NCI-H345 (cell line): Measurements from ENCODE around the gene MYL9.
"Not testable (repeated sequence)": the region's sequence is repeated elsewhere in the genome, so short reads cannot be mapped to it uniquely, and the experiment has no call there.

Experiments used
- DNase-seq: peaks from one replicate; lab custom pipeline; 2025; lab: John Stamatoyannopoulos, UW

Gene MYL9

DNA sequence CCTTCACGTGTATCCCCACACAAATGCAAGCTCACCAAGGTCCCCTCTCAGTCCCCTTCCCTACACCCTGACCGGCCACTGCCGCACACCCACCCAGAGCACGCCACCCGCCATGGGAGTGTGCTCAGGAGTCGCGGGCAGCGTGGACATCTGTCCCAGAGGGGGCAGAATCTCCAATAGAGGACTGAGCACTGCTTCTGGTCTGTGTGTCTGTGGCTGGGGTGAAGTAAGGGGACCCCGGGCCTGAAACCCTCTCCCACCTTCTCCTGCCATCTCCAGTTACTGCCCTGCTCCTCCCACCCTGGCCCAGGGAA, 8.3 kb downstream of the MYL9 start:
- DNase-seq = no peak

DNA sequence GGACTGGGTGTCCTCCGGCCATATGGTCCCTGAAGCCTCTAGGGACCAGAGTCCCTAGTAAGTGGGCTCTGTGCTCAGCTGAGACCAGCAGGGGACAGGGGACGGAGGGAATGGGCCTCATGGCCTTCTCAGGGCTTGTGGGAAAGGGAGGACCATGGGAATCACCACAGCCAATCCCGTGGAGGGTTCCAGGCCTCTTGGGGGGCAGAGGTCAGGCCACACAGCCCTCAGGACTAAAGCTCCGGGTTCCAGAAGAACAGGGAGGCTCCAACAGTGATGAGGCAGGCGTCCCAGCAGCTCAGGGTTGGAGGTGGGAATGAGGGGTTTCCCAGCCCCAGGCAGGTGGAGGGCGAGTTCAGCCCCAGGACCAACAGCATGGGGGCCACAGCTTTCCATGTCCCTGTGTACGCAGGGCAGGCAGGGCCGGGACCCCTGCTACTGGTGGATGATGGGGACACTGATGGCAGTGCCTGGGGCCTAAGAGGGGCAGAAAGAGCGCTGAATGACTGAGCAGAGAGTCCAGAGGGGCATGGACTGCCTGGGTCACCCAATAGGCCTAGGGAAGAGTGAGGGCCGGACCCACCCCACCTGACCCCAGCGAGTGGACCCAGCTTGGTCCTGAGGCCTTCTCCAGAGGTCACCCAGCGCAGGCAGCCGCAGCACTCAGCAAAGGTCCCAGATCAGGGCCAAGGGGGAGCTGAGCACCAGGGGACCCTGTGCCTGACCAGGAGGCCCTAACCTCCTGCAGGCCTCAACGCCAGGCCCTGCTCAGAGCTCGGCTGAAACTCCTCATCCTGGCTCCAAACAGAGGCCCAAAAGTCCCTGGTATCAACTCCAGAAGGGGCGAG, 8.8 kb downstream of the MYL9 start:
- DNase-seq = no peak

DNA sequence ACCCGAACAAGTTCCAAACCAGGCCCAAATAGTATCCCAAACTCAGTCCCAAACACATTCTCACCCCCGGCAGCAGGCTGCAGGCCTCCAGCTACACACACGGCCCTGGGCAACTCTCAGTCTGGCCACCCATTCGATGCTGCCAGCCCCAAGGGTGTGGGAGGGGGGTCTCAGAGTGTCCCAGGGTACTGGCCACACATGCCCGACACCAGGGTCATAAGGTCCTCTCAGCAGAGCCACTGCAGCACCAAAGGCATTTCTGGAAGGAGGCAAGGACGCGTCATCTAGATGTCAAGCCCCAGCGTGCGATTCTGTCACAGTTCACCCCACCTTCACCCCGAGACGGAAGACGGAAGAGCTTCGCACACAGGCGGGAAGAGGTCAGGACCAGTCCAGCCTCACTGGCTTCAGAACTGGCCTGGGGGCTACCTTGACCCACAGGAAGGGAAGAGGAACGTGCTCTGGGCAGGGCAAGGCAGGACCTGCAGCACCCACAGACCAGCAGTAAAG, 9.5 kb downstream of the MYL9 start:
- DNase-seq = no peak

- no peak for DNase-seq
Measured at GRCh38 chr20:36555248-36555647, 13.9 kb downstream of the MYL9 start.

- no peak for DNase-seq
Measured at GRCh38 chr20:36562724-36563123, 21.4 kb downstream of the MYL9 start.

GRCh38 chr20:36563374-36563773, 22.1 kb downstream of the MYL9 start:
- no peak for DNase-seq

- DNase-seq = not testable (repeated sequence)
Measured at GRCh38 chr20:36564078-36564725, 22.9 kb downstream of the MYL9 start.

DNA sequence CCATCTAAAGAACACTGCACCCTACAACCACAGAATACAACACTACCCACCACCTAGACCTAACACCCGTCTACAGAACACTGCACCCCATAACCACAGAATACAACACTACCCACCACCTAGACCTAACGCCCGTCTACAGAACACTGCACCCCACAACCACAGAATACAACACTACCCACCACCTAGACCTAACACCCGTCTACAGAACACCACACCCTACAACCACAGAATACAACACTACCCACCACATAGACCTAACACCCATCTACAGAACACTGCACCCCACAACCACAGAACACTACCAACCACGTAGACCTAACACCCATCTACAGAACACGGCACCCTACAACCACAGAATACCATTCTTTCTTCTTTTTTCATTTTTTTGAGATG, 23.4 kb downstream of the MYL9 start:
- DNase-seq = not testable (repeated sequence)

GRCh38 chr20:36565520-36565919, 24.2 kb downstream of the MYL9 start:
- no peak for DNase-seq

- DNase-seq = no peak
Measured at GRCh38 chr20:36569847-36570429, 28.6 kb downstream of the MYL9 start.

- no peak for DNase-seq
Measured at GRCh38 chr20:36571564-36572504, 30.5 kb downstream of the MYL9 start.

- no peak for DNase-seq
Measured at GRCh38 chr20:36572701-36573102, 31.4 kb downstream of the MYL9 start.

GRCh38 chr20:36573103-36573797, 31.9 kb downstream of the MYL9 start, which contains the start of gene TGIF2:
TSS of gene TGIF2 (plus strand) at chr20:36573597. CDS start at chr20:36578775, 5,178 bp downstream.
- DNase-seq = peak; percentile 33

DNA sequence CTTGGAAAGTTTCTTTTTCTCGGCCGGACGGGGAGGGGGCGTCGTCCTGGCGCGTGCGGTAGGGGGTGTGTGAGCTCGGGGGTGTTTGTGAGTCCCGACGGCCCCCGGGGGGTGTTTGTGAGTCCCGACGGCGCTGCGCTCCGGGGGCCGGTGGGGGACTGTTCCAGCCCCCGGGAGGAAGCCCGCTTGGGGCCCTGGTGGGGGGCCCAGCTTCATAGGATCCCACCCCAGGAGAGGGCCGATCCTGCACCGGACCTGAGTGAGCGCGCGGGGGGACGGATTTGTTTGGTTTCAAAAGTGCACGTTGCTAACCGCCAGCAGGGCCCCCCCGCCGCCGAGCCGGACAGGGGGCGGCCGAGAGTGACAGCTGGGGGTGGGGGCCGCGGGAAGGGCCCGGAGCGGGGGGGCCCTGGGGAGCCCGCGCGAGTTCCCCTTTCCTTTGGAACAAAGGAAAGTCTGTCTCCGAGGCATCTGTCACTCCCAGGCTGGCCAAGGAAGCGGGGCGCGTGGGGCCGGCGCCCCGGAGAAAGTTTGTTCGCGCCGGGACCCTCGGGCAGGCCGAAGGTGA, 32.6 kb downstream of the MYL9 start:
- DNase-seq = no peak

DNA sequence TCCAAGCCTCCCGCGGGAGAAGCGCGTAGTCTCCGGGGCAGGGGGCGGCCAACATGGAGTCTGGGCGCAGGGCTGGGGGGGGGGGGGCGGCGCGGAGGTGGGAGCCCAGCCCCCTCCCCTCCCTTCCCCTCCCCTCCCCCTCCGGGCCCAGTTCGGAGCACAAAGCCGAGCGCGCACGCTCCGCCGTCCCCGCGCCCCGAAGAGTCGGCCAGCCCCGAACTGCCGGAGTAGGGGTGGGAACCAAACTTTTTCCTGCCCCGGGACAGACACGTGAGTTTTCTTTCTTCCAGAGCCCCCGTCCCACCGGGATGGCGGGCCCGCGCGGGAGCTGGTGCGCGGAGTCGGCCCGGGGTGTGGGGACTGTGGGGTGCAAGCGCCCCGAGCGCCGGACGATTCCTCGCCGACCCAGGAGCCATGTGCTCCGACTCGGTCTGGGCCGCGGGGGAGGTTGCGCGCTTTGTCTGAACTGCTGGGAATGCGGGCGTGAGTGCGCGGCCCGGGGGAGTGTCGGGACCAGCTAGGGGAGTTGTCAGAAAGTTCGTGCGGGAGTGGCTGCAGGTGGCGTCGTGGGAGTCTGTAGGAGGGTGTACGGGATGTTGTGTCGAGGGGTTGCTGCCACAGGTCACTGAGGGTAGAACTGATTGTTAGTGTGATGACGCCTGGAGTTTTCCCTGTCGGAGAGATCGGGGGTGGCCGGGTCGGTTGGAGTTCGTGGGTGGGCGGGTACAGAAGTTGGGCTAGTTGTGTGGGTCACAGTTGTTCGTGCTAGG, 33.2 kb downstream of the MYL9 start:
- peak; percentile 15 for DNase-seq

- DNase-seq = no peak
Measured at GRCh38 chr20:36576081-36576445, 34.7 kb downstream of the MYL9 start.

GRCh38 chr20:36578356-36579041, 37.2 kb downstream of the MYL9 start:
- DNase-seq = no peak

DNA sequence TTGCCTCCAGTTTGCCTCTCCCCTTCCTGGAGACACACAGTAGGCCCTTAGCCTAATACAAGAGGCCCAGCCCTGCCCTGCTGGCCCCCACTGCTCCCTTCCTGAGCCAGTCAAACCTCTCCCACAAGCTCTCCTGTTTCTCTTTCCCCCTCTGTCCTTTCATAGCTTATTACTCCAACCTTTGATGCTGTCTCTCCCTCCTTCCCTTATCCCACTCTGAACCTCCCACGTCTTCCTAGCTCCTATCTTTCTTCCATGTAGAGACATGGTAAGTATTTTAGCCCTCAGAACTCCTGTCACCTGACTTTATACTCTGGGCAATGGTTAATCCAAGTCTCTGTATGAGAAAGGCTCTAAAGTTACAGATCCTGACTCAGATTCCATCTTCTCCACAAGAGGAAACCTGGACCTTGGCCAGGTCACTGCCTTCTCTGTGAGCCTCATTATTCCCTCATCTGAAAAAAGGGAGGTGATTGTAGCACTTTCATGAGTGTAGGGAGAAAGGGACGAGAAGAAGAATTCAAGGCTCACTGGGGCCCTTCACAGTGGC, 38.8 kb downstream of the MYL9 start:
- no peak for DNase-seq

GRCh38 chr20:36582322-36582721, 41.0 kb downstream of the MYL9 start:
- no peak for DNase-seq
